Esophagus muscularis mucosa (tissue), 4 donors: ENCODE results near the gene ESR2.

ENCODE experiments used
- EP300 ChIP-seq: sonication (generic); formaldehyde crosslinking; IDR thresholded peaks from one replicate; pipeline ENCODE4 v1.6.1; 2017; ENCODE audit warnings: antibody characterized with exemption
- POLR2A ChIP-seq: fragments of 450-650 bp; IDR thresholded peaks from one replicate; pipeline ENCODE4 v1.6.1; 2017; ENCODE audit warnings: antibody characterized with exemption, moderate library complexity, mild to moderate bottlenecking, low read depth
- POLR2AphosphoS5 ChIP-seq, 2 donors: sonication (generic); formaldehyde crosslinking; IDR thresholded peaks; one replicate each; pipeline ENCODE4 v1.6.1; 2017; ENCODE audit warnings: antibody characterized with exemption in 2 of 2
- TF ChIP-seq, protein P1 (sequence below), 3 experiments: fragments of 200-600 bp in 2 of 3; fragments of 450-650 bp in 1 of 3; sonication (generic) in 2 of 3; IDR thresholded peaks; one replicate each; pipeline ENCODE4 v1.5.1; 2017 to 2019; ENCODE audit warnings: antibody characterized with exemption in 3 of 3, mild to moderate bottlenecking in 2 of 3, moderate library complexity in 1 of 3

DNA sequence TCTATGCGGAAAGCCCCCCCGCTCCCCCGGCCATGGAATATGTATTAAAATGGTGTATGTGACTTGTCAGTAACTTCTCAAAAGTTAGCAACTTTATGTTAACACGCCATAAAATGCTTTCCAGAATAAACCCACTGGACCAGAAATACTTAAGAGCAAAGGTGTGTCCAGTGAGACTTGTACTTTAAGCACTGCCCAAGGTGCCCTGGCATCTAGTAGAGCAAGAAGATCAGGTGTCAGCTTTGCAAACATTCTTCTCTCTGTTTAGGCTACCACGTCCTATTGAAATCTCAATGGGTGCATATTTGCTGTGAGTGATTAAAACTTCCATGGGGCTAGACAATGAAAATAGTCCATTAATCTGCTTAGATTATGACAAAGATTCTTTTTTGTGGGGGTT lies 201.2 kb downstream of the ESR2 start:
- TF ChIP-seq, protein P1, sequence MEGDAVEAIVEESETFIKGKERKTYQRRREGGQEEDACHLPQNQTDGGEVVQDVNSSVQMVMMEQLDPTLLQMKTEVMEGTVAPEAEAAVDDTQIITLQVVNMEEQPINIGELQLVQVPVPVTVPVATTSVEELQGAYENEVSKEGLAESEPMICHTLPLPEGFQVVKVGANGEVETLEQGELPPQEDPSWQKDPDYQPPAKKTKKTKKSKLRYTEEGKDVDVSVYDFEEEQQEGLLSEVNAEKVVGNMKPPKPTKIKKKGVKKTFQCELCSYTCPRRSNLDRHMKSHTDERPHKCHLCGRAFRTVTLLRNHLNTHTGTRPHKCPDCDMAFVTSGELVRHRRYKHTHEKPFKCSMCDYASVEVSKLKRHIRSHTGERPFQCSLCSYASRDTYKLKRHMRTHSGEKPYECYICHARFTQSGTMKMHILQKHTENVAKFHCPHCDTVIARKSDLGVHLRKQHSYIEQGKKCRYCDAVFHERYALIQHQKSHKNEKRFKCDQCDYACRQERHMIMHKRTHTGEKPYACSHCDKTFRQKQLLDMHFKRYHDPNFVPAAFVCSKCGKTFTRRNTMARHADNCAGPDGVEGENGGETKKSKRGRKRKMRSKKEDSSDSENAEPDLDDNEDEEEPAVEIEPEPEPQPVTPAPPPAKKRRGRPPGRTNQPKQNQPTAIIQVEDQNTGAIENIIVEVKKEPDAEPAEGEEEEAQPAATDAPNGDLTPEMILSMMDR (IDR thresholded peaks at IDR 0.05) = no peak
- TF ChIP-seq POLR2AphosphoS5 (IDR thresholded peaks at IDR 0.05) (no peak), POLR2A (no peak), EP300 (no peak)
